ENCODE measurements around the gene UBAP1.
"Not testable (repeated sequence)": the region's sequence is repeated elsewhere in the genome, so short reads cannot be mapped to it uniquely, and the experiment has no call there.

DNA sequence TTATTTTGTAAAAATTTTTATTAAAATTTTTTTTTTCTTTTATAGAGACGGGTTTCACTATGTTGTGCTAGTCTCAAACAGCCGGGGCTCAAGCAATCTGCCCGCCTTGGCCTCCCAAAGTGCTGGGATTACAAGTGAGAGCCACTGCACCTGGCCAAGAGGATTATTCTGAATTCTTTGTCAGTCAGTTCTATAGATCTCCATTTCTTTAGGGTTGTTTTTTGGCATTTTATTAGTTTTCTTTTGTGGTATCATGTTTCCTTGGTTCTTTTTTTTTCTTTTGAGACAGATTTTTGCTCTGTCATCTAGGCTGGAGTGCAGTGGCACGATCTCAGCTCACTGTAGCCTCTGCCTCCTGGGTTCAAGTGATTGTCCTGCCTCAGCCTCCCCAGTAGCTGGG lies 18.4 kb downstream of the UBAP1 start:
- TF ChIP-seq POLR2A (IDR thresholded peaks at IDR 0.05): not testable (repeated sequence)
- TF ChIP-seq, protein P1, sequence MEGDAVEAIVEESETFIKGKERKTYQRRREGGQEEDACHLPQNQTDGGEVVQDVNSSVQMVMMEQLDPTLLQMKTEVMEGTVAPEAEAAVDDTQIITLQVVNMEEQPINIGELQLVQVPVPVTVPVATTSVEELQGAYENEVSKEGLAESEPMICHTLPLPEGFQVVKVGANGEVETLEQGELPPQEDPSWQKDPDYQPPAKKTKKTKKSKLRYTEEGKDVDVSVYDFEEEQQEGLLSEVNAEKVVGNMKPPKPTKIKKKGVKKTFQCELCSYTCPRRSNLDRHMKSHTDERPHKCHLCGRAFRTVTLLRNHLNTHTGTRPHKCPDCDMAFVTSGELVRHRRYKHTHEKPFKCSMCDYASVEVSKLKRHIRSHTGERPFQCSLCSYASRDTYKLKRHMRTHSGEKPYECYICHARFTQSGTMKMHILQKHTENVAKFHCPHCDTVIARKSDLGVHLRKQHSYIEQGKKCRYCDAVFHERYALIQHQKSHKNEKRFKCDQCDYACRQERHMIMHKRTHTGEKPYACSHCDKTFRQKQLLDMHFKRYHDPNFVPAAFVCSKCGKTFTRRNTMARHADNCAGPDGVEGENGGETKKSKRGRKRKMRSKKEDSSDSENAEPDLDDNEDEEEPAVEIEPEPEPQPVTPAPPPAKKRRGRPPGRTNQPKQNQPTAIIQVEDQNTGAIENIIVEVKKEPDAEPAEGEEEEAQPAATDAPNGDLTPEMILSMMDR (IDR thresholded peaks at IDR 0.05): not testable (repeated sequence)
